HL-60/S4 treated with retinoic acid at 250 ng/mL for 4 days and 3 days (cell line): ENCODE data around the gene C15orf39.
"Not testable (repeated sequence)": the region's sequence is repeated elsewhere in the genome, so short reads cannot be mapped to it uniquely, and the experiment has no call there.

ENCODE experiments used
- in situ Hi-C: fragments of 300-500 bp; cut with MboI; formaldehyde crosslinking; loops from 2 replicates; pipeline ENCODE4 v1.7.0; 2022; ENCODE audit warnings: low sequenced_read_pairs

The C15orf39 gene

GRCh38 chr15:75258620-75259343, 57.1 kb downstream of the C15orf39 start:
- in situ Hi-C loops, result not testable (repeated sequence)

DNA sequence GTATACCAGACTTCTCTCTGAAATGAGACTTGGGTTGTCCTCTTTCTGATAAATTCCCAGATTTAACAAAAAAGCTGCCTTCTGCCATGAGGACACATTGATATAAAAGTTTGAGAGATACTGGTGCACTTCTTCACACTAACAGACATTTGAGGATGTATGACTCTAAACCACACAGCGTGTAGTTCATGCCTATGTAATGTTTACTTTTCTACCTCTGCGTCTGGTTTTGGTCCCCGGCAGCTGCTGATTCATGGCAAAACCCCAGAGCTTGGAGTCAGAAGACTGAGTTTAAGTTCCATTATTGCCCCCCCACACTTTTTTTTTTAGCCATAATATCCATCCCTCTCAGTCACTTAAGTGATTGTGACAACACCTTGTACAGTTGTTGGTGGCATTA, 58.2 kb downstream of the C15orf39 start:
- in situ Hi-C loops, result not testable (repeated sequence)
